ENCODE data around the gene C11orf24.
"Not testable (repeated sequence)": the region's sequence is repeated elsewhere in the genome, so short reads cannot be mapped to it uniquely, and the experiment has no call there.

C11orf24 gene

DNA sequence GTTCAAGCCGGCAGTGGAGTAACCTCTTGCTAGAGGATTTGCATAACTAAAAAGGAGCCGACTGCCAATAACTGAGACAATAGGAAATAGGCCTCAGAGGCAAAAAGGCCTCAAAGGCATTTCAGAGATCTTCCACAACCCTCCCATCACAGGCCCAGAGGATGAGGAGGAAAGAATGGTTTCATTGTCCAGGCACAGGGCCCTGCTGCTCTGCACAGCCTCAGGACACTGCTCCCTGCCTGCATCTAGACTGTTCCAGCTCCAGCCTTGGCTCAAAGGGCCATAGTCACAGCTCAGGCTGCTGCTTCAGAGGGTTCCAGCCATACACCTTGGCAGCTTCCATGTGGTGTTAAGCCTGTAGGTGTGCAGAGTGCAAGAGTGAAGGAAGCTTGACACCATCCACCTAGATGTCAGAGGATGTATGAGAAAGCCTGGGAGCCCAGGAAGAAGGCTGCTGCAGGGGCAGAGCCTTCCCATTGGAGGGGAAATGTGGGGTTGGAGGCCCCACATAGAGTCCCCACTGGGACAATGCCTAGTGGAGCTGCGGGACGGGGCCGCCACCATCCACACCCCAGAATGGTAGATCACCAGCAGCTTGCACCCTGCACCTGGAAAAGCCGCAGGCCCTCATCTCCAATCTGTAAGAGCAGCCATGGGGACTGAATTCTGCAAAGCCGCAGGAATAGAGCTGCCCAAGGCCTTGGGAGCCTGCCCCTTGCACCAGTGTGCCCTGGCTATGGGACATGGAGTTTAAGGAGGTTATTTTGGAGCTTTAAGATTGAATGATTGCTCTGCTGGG is 32.4 kb upstream of the C11orf24 start:
- no peak for TF ChIP-seq CTCF (IDR thresholded peaks at IDR 0.05; ENCODE audit: low read depth, low read length)
- H3K4me3 ChIP-seq (ENCODE audit: low read depth, low read length) = no peak overlapping the region
- no peak for DNase-seq (ENCODE audit: low read depth, low spot score)
- in situ Hi-C loops (cut with HindIII; ENCODE audit: low sequenced_read_pairs) = no loop called here

DNA sequence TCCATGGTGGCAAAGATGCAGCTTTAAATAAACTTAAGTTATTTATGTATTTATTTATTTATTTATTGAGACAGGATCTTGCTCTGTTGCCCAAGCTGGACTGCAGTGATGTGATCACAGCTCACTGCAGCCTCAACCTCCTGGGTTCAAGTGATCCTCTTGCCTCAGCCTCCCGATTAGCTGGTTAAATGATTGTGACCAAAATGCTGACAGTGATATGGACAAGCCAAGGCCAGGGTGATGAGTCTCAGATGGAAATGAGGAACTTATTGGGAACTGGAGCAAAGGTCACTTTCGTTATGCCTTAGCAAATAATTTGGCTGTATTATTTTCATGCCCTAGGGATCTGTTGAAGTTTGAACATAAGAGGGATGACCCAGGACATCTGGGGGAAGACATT is 31.3 kb upstream of the C11orf24 start:
- TF ChIP-seq CTCF (IDR thresholded peaks at IDR 0.05; ENCODE audit: low read depth, low read length) = no peak
- in situ Hi-C loops (cut with HindIII; ENCODE audit: low sequenced_read_pairs) = no loop called here
- no peak overlapping the region for H3K4me3 ChIP-seq (ENCODE audit: low read depth, low read length)
- no peak for DNase-seq (ENCODE audit: low read depth, low spot score)

DNA sequence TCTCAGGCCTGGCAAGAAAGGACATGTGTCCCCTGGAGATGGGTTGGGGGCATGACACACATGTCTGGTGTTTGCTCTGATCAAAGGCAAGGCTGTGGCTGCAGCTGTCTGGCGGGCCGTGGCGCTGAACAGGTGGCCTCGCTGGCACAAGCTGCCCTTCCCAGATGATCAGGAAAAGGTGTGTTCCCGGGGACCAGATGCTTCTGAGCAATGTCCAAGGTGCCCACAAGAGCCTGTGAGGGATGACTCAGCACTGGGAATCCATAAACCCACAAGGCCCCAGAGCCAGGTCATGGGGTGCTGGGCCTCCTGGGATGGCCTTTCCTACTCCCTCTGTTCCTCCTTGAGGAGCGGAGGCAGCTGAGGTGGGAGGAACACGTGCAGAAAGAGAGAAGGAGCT is 30.9 kb upstream of the C11orf24 start:
- TF ChIP-seq CTCF (IDR thresholded peaks at IDR 0.05; ENCODE audit: low read depth, low read length) = no peak
- DNase-seq (ENCODE audit: low read depth, low spot score) = peak; percentile 35
- no peak overlapping the region for H3K4me3 ChIP-seq (ENCODE audit: low read depth, low read length)
- in situ Hi-C loops (cut with HindIII; ENCODE audit: low sequenced_read_pairs) = no loop called here

- DNase-seq (ENCODE audit: low read depth, low spot score) = no peak
- TF ChIP-seq CTCF (IDR thresholded peaks at IDR 0.05; ENCODE audit: low read depth, low read length) = no peak
- no peak overlapping the region for H3K4me3 ChIP-seq (ENCODE audit: low read depth, low read length)
- in situ Hi-C loops (cut with HindIII; ENCODE audit: low sequenced_read_pairs) = no loop called here
Measured at GRCh38 chr11:68302256-68302655, 30.5 kb upstream of the C11orf24 start.

- no peak for DNase-seq (ENCODE audit: low read depth, low spot score)
- no peak for TF ChIP-seq CTCF (IDR thresholded peaks at IDR 0.05; ENCODE audit: low read depth, low read length)
- in situ Hi-C loops (cut with HindIII; ENCODE audit: low sequenced_read_pairs) = no loop called here
- no peak overlapping the region for H3K4me3 ChIP-seq (ENCODE audit: low read depth, low read length)
Measured at GRCh38 chr11:68300076-68300830, 28.5 kb upstream of the C11orf24 start.

GRCh38 chr11:68299517-68299879 is 27.7 kb upstream of the C11orf24 start:
- in situ Hi-C loops (cut with HindIII; ENCODE audit: low sequenced_read_pairs); H3K4me3 ChIP-seq (ENCODE audit: low read depth, low read length); DNase-seq (ENCODE audit: low read depth, low spot score): not testable (repeated sequence)
